IMR-90 (cell line): ENCODE data around the gene OR4F6. TPM values are rescaled to one million over a fixed set of nuclear protein-coding genes. Genes with fewer than 3 reads are reported as not detected.
"Not testable (repeated sequence)": the region's sequence is repeated elsewhere in the genome, so short reads cannot be mapped to it uniquely, and the experiment has no call there.

Experiments
- ATAC-seq: fragments of 200-7000 bp; cut with Tn5 transposase; 2 replicates; pipeline ENCODE4 v1.9.1; 2020; ENCODE audit warnings: low read depth, mild to moderate bottlenecking, moderate library complexity
- BruUV-seq: library from RNA; stranded (reverse); fragments of 400-500 nt; replicated peaks from 2 replicates; lab custom pipeline; 2021; lab: Mats Ljungman, UMichigan
- CTCF ChIA-PET: fragments of 300-600 bp; formaldehyde crosslinking; extraction: SDS; loops from one replicate; lab custom pipeline; 2021; ENCODE audit warnings: antibody characterized with exemption; lab: Yijun Ruan, JAX
- POLR2A ChIA-PET: fragments of 300-600 bp; sonication (Branson Sonifier 250); formaldehyde crosslinking; loops from one replicate; lab custom pipeline; 2022; ENCODE audit warnings: antibody characterized with exemption; ENCODE audit not compliant: unreplicated experiment; lab: Charles Lee
- DNase-seq: peaks from one replicate; pipeline ENCODE4 v3.0.0; 2013
- H2AFZ ChIP-seq: replicated peaks from 2 replicates; pipeline ENCODE3; 2013; ENCODE audit warnings: low read length, mild to moderate bottlenecking; ENCODE audit not compliant: poor library complexity
- H2AK5ac ChIP-seq: 2 replicates; pipeline ENCODE4 v1.6.1; 2013; ENCODE audit warnings: low read depth, low read length, inconsistent platforms
- H2AK9ac ChIP-seq: replicated peaks from 2 replicates; pipeline ENCODE3; 2013; ENCODE audit warnings: mild to moderate bottlenecking, low read depth, low read length, moderate library complexity; ENCODE audit not compliant: poor library complexity
- H2BK120ac ChIP-seq: 2 replicates; pipeline ENCODE4 v1.6.1; 2013; ENCODE audit warnings: low read depth, low read length, inconsistent platforms
- H2BK15ac ChIP-seq: 3 replicates; pipeline ENCODE4 v1.6.1; 2013; ENCODE audit warnings: low read depth, low read length, inconsistent platforms
- H2BK20ac ChIP-seq: 2 replicates; pipeline ENCODE4 v1.6.1; 2013; ENCODE audit warnings: low read depth, mild to moderate bottlenecking, inconsistent platforms, low read length, moderate library complexity
- H2BK5ac ChIP-seq: 2 replicates; pipeline ENCODE4 v1.6.1; 2013; ENCODE audit warnings: mild to moderate bottlenecking, low read depth, low read length, inconsistent platforms; ENCODE audit not compliant: poor library complexity, severe bottlenecking
- H3K14ac ChIP-seq: replicated peaks from 2 replicates; pipeline ENCODE4 v1.6.1; 2013; ENCODE audit warnings: low read depth, low read length, inconsistent platforms
- H3K18ac ChIP-seq: 2 replicates; pipeline ENCODE4 v1.6.1; 2013; ENCODE audit warnings: low read depth, low read length, control low read depth
- H3K23ac ChIP-seq: 2 replicates; pipeline ENCODE4 v1.6.1; 2013; ENCODE audit warnings: low read depth, low read length, inconsistent platforms
- H3K27ac ChIP-seq: 2 replicates; pipeline ENCODE4 v1.5.1; 2013; ENCODE audit warnings: mild to moderate bottlenecking, control low read depth, low read length; ENCODE audit not compliant: insufficient read depth
- H3K27me3 ChIP-seq: 2 replicates; pipeline ENCODE4 v1.6.1; 2013; ENCODE audit warnings: low read length; ENCODE audit not compliant: control insufficient read depth, insufficient read depth
- H3K36me3 ChIP-seq: 2 replicates; pipeline ENCODE4 v1.6.1; 2013; ENCODE audit warnings: low read length, mixed read lengths; ENCODE audit not compliant: control insufficient read depth, insufficient read depth
- H3K4ac ChIP-seq: 2 replicates; pipeline ENCODE4 v1.6.1; 2013; ENCODE audit warnings: low read depth, low read length, inconsistent platforms
- H3K4me1 ChIP-seq: 2 replicates; pipeline ENCODE4 v1.6.1; 2013; ENCODE audit warnings: low read length, mixed read lengths; ENCODE audit not compliant: control insufficient read depth, insufficient read depth
- H3K4me2 ChIP-seq: 2 replicates; pipeline ENCODE4 v1.6.1; 2013; ENCODE audit warnings: low read depth, mild to moderate bottlenecking, control low read depth, low read length, moderate library complexity
- H3K4me3 ChIP-seq: 2 replicates; pipeline ENCODE4 v1.5.1; 2013; ENCODE audit warnings: low read depth, mild to moderate bottlenecking, control low read depth, low read length, moderate library complexity; ENCODE audit not compliant: insufficient read depth
- H3K56ac ChIP-seq: 2 replicates; pipeline ENCODE4 v1.6.1; 2013; ENCODE audit warnings: low read length, inconsistent platforms; ENCODE audit not compliant: insufficient read depth; ENCODE audit errors: extremely low read depth
- H3K79me1 ChIP-seq, 2 experiments: 2 replicates each; pipeline ENCODE4 v1.6.1; 2013; ENCODE audit warnings: low read length in 2 of 2, inconsistent platforms in 1 of 2, low read depth in 1 of 2
- H3K9ac ChIP-seq: 2 replicates; pipeline ENCODE4 v1.6.1; 2013; ENCODE audit warnings: low read depth, low read length, control low read depth
- H3K9me1 ChIP-seq: 2 replicates; pipeline ENCODE4 v1.6.1; 2013; ENCODE audit warnings: low read length, inconsistent platforms; ENCODE audit not compliant: insufficient read depth
- H3K9me3 ChIP-seq: 2 replicates; pipeline ENCODE4 v1.6.1; 2013; ENCODE audit warnings: low read length; ENCODE audit not compliant: control insufficient read depth, insufficient read depth
- H4K20me1 ChIP-seq: 2 replicates; pipeline ENCODE4 v1.6.1; 2013; ENCODE audit warnings: low read length, inconsistent platforms; ENCODE audit not compliant: insufficient read depth
- H4K5ac ChIP-seq: 2 replicates; pipeline ENCODE4 v1.6.1; 2013; ENCODE audit warnings: mild to moderate bottlenecking, low read depth, low read length, control low read depth
- H4K8ac ChIP-seq, 2 experiments: 2 replicates each; pipeline ENCODE4 v1.6.1; 2013; ENCODE audit warnings: low read depth in 2 of 2, low read length in 2 of 2, control low read depth in 1 of 2, inconsistent platforms in 1 of 2
- H4K91ac ChIP-seq: 2 replicates; pipeline ENCODE4 v1.6.1; 2013; ENCODE audit warnings: low read depth, low read length, inconsistent platforms; ENCODE audit not compliant: insufficient read depth
- WGBS, 2 experiments: methylation state at CpG; one replicate each; pipeline versions ENCODE4 v1.1.5 to v1.1.7; 2013; ENCODE audit warnings: missing lambda C conversion rate in 2 of 2; ENCODE audit not compliant: insufficient read length in 1 of 2; ENCODE audit errors: extremely low coverage in 2 of 2; 5-methylcytosine and 5-hydroxymethylcytosine counted together
- dilution Hi-C: fragments of 300-500 bp; cut with HindIII; formaldehyde crosslinking; loops from one replicate; pipeline ENCODE4 v1.14.3; 2018; ENCODE audit warnings: low sequenced_read_pairs; ENCODE audit not compliant: unreplicated experiment
- in situ Hi-C: fragments of 300-500 bp; cut with MboI; formaldehyde crosslinking; loops from 3 replicates; pipeline ENCODE4 v1.14.3; 2019; ENCODE audit warnings: low sequenced_read_pairs, inconsistent platforms, mixed read lengths
- intact Hi-C: fragments of 100-400 bp; cut with micrococcal nuclease; formaldehyde crosslinking; loops from 2 replicates; pipeline ENCODE4 v1.10.0; 2022
- polyA plus RNA-seq, 3 experiments: library from polyadenylated mRNA; depleted of rRNA; stranded (reverse); fragments of >200 nt; gene quantifications; 2 replicates each; pipeline ENCODE4 v1.2.3, GENCODE V29; 2012; ENCODE audit warnings: low replicate concordance in 1 of 3
- total RNA-seq: library from RNA; depleted of rRNA; stranded (reverse); fragments of >200 nt; gene quantifications from 2 replicates; pipeline ENCODE4 v1.2.3, GENCODE V29; 2012

Gene OR4F6
- total and polyA plus RNA-seq, 2 of the 4 experiments (the other 2 are of a cell fraction) = not detected

- H3K4me1 ChIP-seq, H3K18ac ChIP-seq, H3K36me3 ChIP-seq, H3K4me2 ChIP-seq, POLR2A ChIA-PET, H3K9ac ChIP-seq, DNase-seq, H3K14ac ChIP-seq, H4K8ac ChIP-seq, H3K27me3 ChIP-seq, BruUV-seq, H3K23ac ChIP-seq, H3K9me1 ChIP-seq, CTCF ChIA-PET, H2AFZ ChIP-seq, dilution Hi-C loops, H2AK5ac ChIP-seq, H4K20me1 ChIP-seq, intact Hi-C loops, H2BK15ac ChIP-seq, H3K27ac ChIP-seq, H2BK120ac ChIP-seq, H3K4ac ChIP-seq, H2BK20ac ChIP-seq, H4K5ac ChIP-seq, H3K56ac ChIP-seq, H2AK9ac ChIP-seq, H3K4me3 ChIP-seq, H2BK5ac ChIP-seq, H3K79me1 ChIP-seq, H4K91ac ChIP-seq, H3K9me3 ChIP-seq: not testable (repeated sequence)
- WGBS, 2 experiments = 20% methylated on average over 1 of the region's 11 CpGs; no CpG with 5 or more reads in 1 of the 2 experiments
- in situ Hi-C loops = loop anchor here (10.0 kb wide), 1 partner anchor 1972 kb away; no protein-coding TSS in a partner anchor
- peak; percentile 70 for ATAC-seq
These were observed 36.1 kb upstream of the OR4F6 start for GRCh38 chr15:101767083-101767640.
